ENCODE data around the gene PPP6C.
"Not testable (repeated sequence)": the region's sequence is repeated elsewhere in the genome, so short reads cannot be mapped to it uniquely, and the experiment has no call there.

The PPP6C gene

GRCh38 chr9:125233678-125234077 is 44.1 kb upstream of the PPP6C start:
- DNase-seq (ENCODE audit: extremely low read depth, insufficient read length), result no peak
- Histone ChIP-seq H3K4me3 (replicated peaks; ENCODE audit: low read depth, low read length) (no peak overlapping the region), H3K36me3 (ENCODE audit: control insufficient read depth, insufficient read depth, low read length) (peaks cover 10% of the 10 kb centered on the region), H3K27me3 (replicated peaks; ENCODE audit: control insufficient read depth, insufficient read depth, low read length) (no peaks in the 10 kb centered on the region)
- TF ChIP-seq CTCF (IDR thresholded peaks at IDR 0.05; ENCODE audit: insufficient read depth, low read length, poor library complexity, severe bottlenecking), result no peak

DNA sequence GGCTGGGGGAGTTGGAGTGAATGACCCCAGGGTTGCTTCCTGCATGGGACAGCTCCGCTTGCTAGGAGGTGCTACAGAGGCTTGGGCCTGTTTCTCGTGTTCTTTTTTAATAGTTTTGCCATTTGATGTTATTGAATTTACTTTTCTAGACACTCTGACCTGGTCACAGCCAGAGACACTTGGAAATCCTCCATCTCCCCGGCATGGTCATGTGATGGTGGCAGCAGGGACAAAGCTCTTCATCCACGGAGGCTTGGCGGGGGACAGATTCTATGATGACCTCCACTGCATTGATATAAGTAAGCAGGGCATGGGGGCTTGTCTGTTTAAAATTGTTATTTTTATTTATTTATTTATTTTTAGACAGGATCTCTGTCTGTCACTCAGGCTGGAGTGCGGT is 38.2 kb upstream of the PPP6C start:
- no peaks in the 10 kb centered on the region for H3K27me3 ChIP-seq (replicated peaks; ENCODE audit: control insufficient read depth, insufficient read depth, low read length)
- DNase-seq (ENCODE audit: extremely low read depth, insufficient read length), result no peak
- no peak overlapping the region for H3K4me3 ChIP-seq (replicated peaks; ENCODE audit: low read depth, low read length)
- H3K36me3 ChIP-seq (ENCODE audit: control insufficient read depth, insufficient read depth, low read length), result 0 out of 2 replicates have a peak, but pooled peaks cover 3% of the 10 kb centered on the region
- TF ChIP-seq CTCF (IDR thresholded peaks at IDR 0.05; ENCODE audit: insufficient read depth, low read length, poor library complexity, severe bottlenecking), result no peak

- not testable (repeated sequence) for H3K4me3 ChIP-seq (replicated peaks; ENCODE audit: low read depth, low read length); DNase-seq (ENCODE audit: extremely low read depth, insufficient read length); H3K36me3 ChIP-seq (ENCODE audit: control insufficient read depth, insufficient read depth, low read length); H3K27me3 ChIP-seq (replicated peaks; ENCODE audit: control insufficient read depth, insufficient read depth, low read length)
Measured at GRCh38 chr9:125224858-125225257, 35.3 kb upstream of the PPP6C start.

DNA sequence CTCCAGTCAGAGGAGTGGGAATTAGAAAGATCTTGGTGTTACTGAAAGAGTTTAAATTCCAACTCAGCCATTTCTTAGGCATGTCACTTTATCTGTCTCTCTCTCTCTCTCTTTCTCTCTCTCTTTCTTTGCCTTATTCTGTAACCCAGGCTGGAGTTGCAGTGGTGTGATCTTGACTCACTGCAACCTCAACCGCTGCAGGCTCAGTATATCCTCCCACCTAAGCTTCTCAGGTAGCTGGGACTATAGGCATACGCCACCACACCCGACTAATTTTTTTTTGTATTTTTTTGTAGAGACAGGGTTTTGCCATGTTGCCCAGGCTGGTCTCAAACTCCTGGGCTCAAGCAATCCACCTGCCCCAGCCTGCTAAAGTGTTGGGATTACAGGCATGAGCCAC is 29.0 kb upstream of the PPP6C start:
- DNase-seq (ENCODE audit: extremely low read depth, insufficient read length), result no peak
- TF ChIP-seq CTCF (IDR thresholded peaks at IDR 0.05; ENCODE audit: insufficient read depth, low read length, poor library complexity, severe bottlenecking), result no peak
- Histone ChIP-seq H3K36me3 (ENCODE audit: control insufficient read depth, insufficient read depth, low read length) (peaks cover 4% of the 10 kb centered on the region), H3K27me3 (replicated peaks; ENCODE audit: control insufficient read depth, insufficient read depth, low read length) (no peaks in the 10 kb centered on the region), H3K4me3 (replicated peaks; ENCODE audit: low read depth, low read length) (no peak overlapping the region)

DNA sequence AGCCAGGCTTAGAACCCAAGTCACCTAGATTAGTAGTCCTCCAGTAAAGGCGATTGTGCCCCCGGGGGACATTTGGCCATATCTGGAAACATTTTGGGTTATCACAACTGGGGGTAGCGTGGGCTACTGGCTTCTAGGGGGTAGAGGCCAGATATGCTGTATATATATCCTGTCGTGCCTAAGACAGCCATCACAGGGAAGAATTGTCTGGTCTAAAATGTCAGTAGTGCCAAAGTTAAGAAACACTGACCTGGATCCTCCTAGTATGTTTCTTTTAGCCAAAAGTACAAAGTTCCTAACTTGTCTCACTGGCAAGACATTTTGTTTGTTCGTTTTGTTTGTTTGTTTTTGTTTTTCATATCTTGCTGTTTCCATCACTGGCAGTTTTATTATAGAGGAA is 24.6 kb upstream of the PPP6C start:
- Histone ChIP-seq H3K4me3 (replicated peaks; ENCODE audit: low read depth, low read length) (no peak overlapping the region), H3K36me3 (ENCODE audit: control insufficient read depth, insufficient read depth, low read length) (peaks cover 3% of the 10 kb centered on the region; the same call in 1 of the 2 replicates), H3K27me3 (replicated peaks; ENCODE audit: control insufficient read depth, insufficient read depth, low read length) (no peaks in the 10 kb centered on the region)
- TF ChIP-seq CTCF (IDR thresholded peaks at IDR 0.05; ENCODE audit: insufficient read depth, low read length, poor library complexity, severe bottlenecking), result no peak
- DNase-seq (ENCODE audit: extremely low read depth, insufficient read length), result no peak

- Histone ChIP-seq H3K36me3 (ENCODE audit: control insufficient read depth, insufficient read depth, low read length) (peaks cover 8% of the 10 kb centered on the region), H3K4me3 (replicated peaks; ENCODE audit: low read depth, low read length) (no peak overlapping the region), H3K27me3 (replicated peaks; ENCODE audit: control insufficient read depth, insufficient read depth, low read length) (no peaks in the 10 kb centered on the region)
- no peak for TF ChIP-seq CTCF (IDR thresholded peaks at IDR 0.05; ENCODE audit: insufficient read depth, low read length, poor library complexity, severe bottlenecking)
- DNase-seq (ENCODE audit: extremely low read depth, insufficient read length), result no peak
Measured at GRCh38 chr9:125204477-125204876, 14.9 kb upstream of the PPP6C start.
